Left ventricle myocardium superior (tissue), 1 donor: Measurements from ENCODE around the gene RCL1. TPM values are rescaled to one million over a fixed set of nuclear protein-coding genes. Genes with fewer than 3 reads are reported as not detected.

Source experiments
- ATAC-seq: fragments of 200-7000 bp; cut with Tn5 transposase; one replicate; pipeline ENCODE4 v1.9.1; 2020; ENCODE audit warnings: mild to moderate bottlenecking, moderate library complexity
- DNase-seq: peaks from one replicate; pipeline ENCODE4 v3.0.0-alpha.2; 2020
- intact Hi-C: fragments of 100-400 bp; cut with micrococcal nuclease; formaldehyde crosslinking; loops from one replicate; pipeline ENCODE4 v1.11.0; 2022
- microRNA-seq: library from miRNA; unstranded; fragments of <30 nt; microRNA quantifications from one replicate; pipeline ENCODE4 v1.2.0, GENCODE V29; 2020; ENCODE audit warnings: borderline number of aligned reads
- total RNA-seq: library from RNA; stranded (reverse); fragmentation: NEBNext Ultra II Directional; extraction: Animal tissue kit (Norgen Biotek cat#: 25700); gene quantifications from one replicate; pipeline ENCODE4 v1.2.1, GENCODE V29; 2021
- donor health status: DM: no; HTN: yes; CAD: no; lungs with severe emphysema.

The RCL1 gene
- total RNA-seq, 1 donor from 2014 or later, result 4.7 TPM

GRCh38 chr9:4902135-4902475, 109.4 kb downstream of the RCL1 start:
- no peak for ATAC-seq
- intact Hi-C loops, result no loop called here
- DNase-seq, result no peak

GRCh38 chr9:4904322-4905134, 111.8 kb downstream of the RCL1 start:
- intact Hi-C loops, result no loop called here
- ATAC-seq (peak; percentile 69), DNase-seq (no peak)

GRCh38 chr9:4905135-4905490, 112.4 kb downstream of the RCL1 start:
- ATAC-seq (peak; percentile 38), DNase-seq (no peak)
- intact Hi-C loops, result no loop called here

Small RNA genes within 50 kb of the gene (microRNA-seq; reads per million reads assigned to microRNA genes)
- 77.4 reads per million, percentile 35 among the genes with 10 or more reads in this experiment for gene MIR101-2

Other genes starting within 250 kb of the RCL1 start
- gene PLPP6, start 130.7 kb upstream of the RCL1 start, total RNA-seq, result 1.8 TPM
- gene SPATA6L, start 126.5 kb upstream of the RCL1 start, total RNA-seq, result 0.87 TPM
- 35.3 TPM for gene CDC37L1, start 113.4 kb upstream of the RCL1 start, total RNA-seq
- gene AK3, start 51.7 kb upstream of the RCL1 start, total RNA-seq, result 219 TPM
- gene JAK2, start 192.3 kb downstream of the RCL1 start, total RNA-seq, result 21.5 TPM